HG03045 (cell line): ENCODE measurements around the gene UPK3BL2.
"Not testable (repeated sequence)": the region's sequence is repeated elsewhere in the genome, so short reads cannot be mapped to it uniquely, and the experiment has no call there.

Experiments
- ATAC-seq: cut with Tn5 transposase; IDR thresholded peaks from one replicate; pipeline ENCODE4 v1.9.1; 2021; ENCODE audit warnings: mild to moderate bottlenecking, moderate library complexity; ENCODE audit not compliant: unreplicated experiment

The UPK3BL2 gene

DNA sequence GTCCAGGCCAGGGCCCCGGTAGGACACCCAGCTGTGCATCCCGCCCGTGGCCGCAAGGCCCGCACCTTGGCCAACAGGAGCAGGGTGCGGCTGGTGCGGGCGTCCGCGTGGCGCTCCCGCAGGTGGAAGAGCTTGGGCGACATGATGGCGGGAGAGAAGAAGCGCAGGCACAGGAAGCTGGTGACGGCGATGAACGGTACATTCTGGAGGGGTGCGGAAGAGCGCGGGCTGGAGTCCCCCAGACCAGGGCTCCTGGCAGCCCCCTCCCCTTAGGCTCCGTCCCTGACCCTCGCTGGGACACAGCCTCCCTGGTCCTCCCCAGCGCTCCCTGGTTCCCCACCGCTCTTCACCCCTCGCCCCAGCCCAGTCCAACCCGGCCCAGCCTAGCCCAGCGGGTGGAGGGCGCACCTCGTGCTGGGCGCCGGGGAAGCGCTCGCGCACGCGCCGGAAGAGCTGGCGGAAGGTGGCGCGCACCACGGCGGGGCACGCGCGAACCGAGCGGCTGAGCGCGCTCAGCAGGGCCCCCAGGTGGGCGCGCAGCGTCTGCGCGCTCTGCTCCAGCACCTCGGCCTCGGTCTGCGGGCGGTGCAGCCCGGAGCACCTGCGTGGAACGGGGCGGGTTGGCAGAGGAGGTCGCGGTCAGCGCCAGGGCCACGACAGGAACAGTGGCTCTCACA is 48.9 kb downstream of the UPK3BL2 start:
- peak; percentile 64 for ATAC-seq

DNA sequence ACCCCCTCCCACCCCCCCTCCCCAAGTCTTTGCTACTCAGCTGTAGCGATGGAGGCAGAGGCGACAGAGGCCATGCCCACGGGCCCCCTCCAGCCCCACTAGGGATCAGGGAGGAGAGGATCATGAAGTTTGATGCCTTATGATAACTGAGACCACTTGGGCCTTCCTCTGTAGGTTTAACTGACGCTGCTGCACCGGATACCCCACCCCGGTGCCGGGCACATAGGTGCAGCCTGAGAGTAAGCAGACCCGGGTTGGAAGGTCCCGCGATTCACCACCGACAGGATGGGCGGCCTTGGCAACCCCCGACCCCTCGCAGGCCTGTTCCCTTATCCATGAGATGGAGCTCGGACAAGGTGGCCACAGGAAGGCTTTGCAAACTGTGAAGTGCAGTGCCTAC is 49.5 kb downstream of the UPK3BL2 start:
- ATAC-seq = peak; percentile 2

DNA sequence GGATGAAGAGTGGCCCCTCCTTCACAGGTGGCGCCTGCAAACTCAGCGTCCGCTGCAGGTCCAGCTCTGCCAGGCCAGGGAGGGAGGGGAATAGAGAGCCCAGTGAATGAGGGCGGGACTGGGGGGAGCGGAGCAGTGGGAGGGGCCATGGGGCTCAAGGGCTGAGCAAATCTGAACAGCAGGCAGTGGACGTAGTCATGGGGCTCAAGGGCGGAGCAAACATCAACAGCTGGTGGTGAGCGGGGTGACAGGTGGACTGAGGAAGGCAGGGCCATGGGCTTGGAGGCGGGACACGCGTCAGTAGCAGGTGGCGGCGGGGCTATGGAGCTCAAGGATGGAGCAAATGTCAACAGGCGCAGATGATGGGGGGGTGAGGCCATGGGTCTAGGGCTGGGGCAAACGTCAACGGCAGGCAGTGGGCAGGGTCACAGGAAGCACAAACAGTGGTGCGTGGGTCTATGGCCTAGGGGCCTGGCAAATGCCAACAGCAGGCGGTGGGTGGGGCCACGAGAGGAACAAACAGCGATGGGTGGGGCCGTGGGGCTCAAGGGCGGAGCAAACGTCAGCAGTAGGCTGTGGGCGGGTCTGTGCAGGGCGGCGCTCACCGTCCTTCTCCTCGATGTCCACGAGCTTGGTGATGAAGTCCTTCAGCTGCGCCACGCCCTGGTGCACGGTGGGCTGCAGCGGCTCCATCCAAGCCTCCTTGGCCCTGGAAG is 50.1 kb downstream of the UPK3BL2 start:
- peak; percentile 37 for ATAC-seq

- ATAC-seq = not testable (repeated sequence)
These were observed 52.9 kb downstream of the UPK3BL2 start for GRCh38 chr7:102490529-102491075.
